Activated B cell treated with CpG ODN at 0.5 μM for 24 hours (primary cell): ENCODE data around the gene TH. TPM values are rescaled to one million over a fixed set of nuclear protein-coding genes. Genes with fewer than 3 reads are reported as not detected.

Source experiments
- ATAC-seq: fragments of 200-7000 bp; cut with Tn5 transposase; one replicate; pipeline ENCODE4 v1.10.0; 2021; ENCODE audit warnings: low read depth, mild to moderate bottlenecking, moderate library complexity
- CTCF ChIA-PET: fragments of 350-600 bp; sonication (Branson Sonifier 250); formaldehyde crosslinking; loops from one replicate; lab custom pipeline; 2021; ENCODE audit warnings: antibody characterized with exemption; lab: Charles Lee
- POLR2A ChIA-PET: fragments of 350-600 bp; sonication (Branson Sonifier 250); formaldehyde crosslinking; loops from one replicate; lab custom pipeline; 2021; ENCODE audit warnings: antibody characterized with exemption; lab: Charles Lee
- DNase-seq: peaks from one replicate; pipeline ENCODE4 v3.0.0; 2022
- H3K27ac Mint-ChIP-seq: one replicate; pipeline ENCODE4 v1.8.0; 2020; ENCODE audit warnings: mixed read lengths
- H3K27me3 Mint-ChIP-seq: one replicate; pipeline ENCODE4 v1.8.0; 2021; ENCODE audit warnings: mixed read lengths
- H3K36me3 Mint-ChIP-seq: one replicate; pipeline ENCODE4 v1.8.0; 2021; ENCODE audit warnings: low read depth, mixed read lengths
- H3K4me1 Mint-ChIP-seq: one replicate; pipeline ENCODE4 v1.8.0; 2021; ENCODE audit warnings: mixed read lengths
- H3K4me3 Mint-ChIP-seq: one replicate; pipeline ENCODE4 v1.8.0; 2020; ENCODE audit warnings: mild to moderate bottlenecking, mixed read lengths
- H3K9me3 Mint-ChIP-seq: one replicate; pipeline ENCODE4 v1.8.0; 2020; ENCODE audit warnings: mixed read lengths
- intact Hi-C: fragments of 100-400 bp; cut with micrococcal nuclease; formaldehyde crosslinking; loops from one replicate; pipeline ENCODE4 v1.15.1; 2024
- total RNA-seq: library from RNA; stranded (reverse); gene quantifications from 2 replicates; pipeline ENCODE4 v1.2.3, GENCODE V29; 2022
- TF ChIP-seq, protein P1 (sequence below): fragments of 200-600 bp; IDR thresholded peaks from one replicate; pipeline ENCODE4 v1.8.0; 2022; ENCODE audit warnings: antibody characterized with exemption, mild to moderate bottlenecking

Gene TH
- total RNA-seq, 1 donor from 2014 or later = not detected

DNA sequence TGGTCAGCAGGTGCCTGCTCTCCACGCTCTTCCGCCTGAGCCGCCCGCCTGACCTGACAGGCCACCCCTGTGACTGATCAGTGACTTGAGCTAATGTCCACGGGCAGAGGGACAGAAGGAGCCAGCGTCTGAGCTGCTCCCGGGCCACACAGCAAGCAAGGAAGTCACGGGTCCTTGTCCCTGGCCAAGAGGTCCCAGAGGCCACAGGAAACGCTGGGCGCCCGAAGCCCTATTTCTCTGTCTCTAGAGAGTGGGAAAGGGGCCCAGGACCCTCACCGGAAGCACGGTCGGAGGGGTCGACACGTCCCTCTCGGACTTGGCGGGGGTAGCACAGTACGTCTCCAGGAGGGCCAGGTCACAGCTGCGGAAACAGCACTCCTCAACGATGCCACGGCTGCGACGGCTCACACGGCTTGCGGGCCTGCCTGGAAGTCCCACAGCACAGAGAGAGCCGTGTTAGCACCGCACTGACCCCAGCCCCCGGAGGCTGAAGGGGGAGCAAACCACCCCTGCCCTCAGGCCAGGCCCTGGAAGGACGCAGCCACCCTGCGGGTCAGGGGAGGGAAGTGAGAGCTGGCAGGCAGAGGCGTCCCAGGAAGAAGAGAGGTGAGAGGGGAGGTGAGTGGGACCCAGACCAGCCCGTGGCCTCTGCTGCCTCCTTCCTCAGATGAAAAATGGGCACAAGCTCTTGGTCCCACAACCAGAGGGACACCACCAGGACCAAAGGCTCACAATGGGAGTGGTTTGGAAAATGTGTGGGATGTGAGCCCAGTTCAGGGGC, 38.2 kb downstream of the TH start:
- ChIA-PET POLR2A (no interaction called here), CTCF (no interaction called here)
- Mint-ChIP-seq H3K4me3 (no peak overlapping the region), H3K36me3 (no peaks in the 10 kb centered on the region), H3K27ac (no peak overlapping the region), H3K9me3 (peaks cover 3% of the 10 kb centered on the region), H3K4me1 (peaks cover 8% of the 10 kb centered on the region), H3K27me3 (peaks cover 42% of the 10 kb centered on the region)
- no peak for DNase-seq
- intact Hi-C loops = no loop called here
- no peak for ATAC-seq
- TF ChIP-seq, protein P1, sequence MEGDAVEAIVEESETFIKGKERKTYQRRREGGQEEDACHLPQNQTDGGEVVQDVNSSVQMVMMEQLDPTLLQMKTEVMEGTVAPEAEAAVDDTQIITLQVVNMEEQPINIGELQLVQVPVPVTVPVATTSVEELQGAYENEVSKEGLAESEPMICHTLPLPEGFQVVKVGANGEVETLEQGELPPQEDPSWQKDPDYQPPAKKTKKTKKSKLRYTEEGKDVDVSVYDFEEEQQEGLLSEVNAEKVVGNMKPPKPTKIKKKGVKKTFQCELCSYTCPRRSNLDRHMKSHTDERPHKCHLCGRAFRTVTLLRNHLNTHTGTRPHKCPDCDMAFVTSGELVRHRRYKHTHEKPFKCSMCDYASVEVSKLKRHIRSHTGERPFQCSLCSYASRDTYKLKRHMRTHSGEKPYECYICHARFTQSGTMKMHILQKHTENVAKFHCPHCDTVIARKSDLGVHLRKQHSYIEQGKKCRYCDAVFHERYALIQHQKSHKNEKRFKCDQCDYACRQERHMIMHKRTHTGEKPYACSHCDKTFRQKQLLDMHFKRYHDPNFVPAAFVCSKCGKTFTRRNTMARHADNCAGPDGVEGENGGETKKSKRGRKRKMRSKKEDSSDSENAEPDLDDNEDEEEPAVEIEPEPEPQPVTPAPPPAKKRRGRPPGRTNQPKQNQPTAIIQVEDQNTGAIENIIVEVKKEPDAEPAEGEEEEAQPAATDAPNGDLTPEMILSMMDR = no peak

DNA sequence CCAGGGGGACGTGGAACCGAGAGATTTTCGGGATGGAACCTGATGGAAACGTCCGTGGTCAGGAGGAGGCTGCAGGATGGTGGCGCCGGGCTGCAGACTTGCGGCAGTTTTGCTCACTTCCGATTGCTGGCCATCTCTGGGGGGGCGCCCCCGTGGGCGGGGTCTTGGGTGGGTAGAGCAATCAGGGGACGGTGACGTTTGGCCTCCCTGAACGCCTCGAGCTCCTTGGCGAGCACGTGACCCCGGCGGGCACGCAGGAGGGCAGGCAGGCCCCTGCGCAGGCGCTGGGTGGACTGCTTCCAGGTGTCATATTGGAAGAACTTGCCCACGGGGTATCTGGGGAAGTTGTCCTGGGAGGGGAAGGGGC, 38.8 kb downstream of the TH start:
- CTCF ChIA-PET = no interaction called here
- peaks cover 3% of the 10 kb centered on the region for H3K9me3 Mint-ChIP-seq
- POLR2A ChIA-PET = no interaction called here
- TF ChIP-seq, protein P1 = no peak
- H3K27me3 Mint-ChIP-seq = peaks cover 40% of the 10 kb centered on the region
- intact Hi-C loops = no loop called here
- DNase-seq (no peak), ATAC-seq (no peak)
- no peak overlapping the region for H3K27ac Mint-ChIP-seq
- H3K4me1 Mint-ChIP-seq = peaks cover 6% of the 10 kb centered on the region
- H3K36me3 Mint-ChIP-seq = no peaks in the 10 kb centered on the region
- no peak overlapping the region for H3K4me3 Mint-ChIP-seq

DNA sequence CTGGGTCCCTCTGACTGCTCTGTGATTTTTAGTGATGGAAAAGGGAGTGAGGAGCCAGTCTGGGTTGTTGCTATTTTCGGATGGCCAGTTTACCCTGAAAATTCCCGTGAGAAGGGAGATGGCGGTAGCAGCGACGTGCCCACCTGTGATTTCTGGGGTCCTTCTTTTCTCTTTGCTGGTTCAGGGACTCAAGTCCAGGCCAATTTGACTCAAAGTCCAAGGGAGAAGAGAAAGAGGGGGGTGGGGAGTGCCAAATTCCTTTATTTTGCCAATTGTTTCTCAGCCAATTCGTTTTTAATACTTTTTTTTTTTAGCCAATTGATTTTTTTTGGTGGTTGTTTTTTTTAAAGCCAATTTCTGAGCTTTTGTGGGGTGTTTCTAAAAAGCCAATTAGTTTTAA, 39.4 kb downstream of the TH start:
- Mint-ChIP-seq H3K4me3 (no peak overlapping the region), H3K9me3 (peaks cover 3% of the 10 kb centered on the region), H3K27me3 (peaks cover 36% of the 10 kb centered on the region), H3K27ac (no peak overlapping the region), H3K36me3 (no peaks in the 10 kb centered on the region), H3K4me1 (peaks cover 4% of the 10 kb centered on the region)
- DNase-seq (no peak), ATAC-seq (no peak)
- ChIA-PET POLR2A (interaction anchor here (0.7 kb wide), 1 partner anchor 1341 kb away, joined by 6 read pairs; no protein-coding TSS in a partner anchor), CTCF (no interaction called here)
- intact Hi-C loops = no loop called here
- TF ChIP-seq, protein P1 = no peak

DNA sequence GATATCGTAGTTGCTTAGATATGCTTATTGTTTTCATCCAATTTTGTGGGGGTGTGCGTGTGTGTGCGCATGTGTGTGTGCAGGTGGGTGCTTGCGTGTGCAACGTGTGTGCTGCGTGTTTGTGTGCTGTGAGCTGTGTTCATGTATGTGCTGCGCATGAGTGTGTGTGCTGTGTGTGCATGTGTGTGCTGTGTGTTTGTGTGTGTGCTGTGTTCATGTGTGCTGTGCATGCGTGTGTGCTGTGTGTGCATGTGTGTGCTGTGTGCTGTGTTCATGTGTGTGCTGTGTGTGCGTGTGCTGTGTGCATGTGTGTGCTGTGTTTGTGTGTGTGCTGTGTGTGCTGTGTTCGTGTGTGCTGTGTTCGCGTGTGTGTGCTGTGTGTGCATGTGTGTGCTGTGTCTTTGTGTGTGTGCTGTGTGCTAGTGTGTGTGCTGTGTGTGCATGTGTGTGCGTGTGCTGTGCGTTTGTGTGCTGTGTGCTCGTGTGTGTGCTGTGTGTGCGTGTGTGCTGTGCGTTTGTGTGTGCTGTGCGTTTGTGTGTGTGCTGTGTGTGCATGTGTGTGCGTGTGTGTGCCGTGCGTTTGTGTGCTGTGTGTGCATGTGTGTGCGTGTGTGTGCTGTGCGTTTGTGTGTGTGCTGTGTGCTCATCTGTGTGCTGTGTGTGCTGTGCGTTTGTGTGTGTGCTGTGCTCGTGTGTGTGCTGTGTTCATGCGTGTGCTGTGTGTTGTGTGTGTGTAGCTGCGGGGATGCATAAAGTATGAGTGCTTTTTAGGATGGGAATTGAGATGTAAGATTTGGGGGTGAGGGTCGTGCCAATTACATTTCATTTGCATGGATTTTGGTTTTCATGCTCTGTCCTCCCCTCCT, 40.0 kb downstream of the TH start:
- no peak for ATAC-seq
- Mint-ChIP-seq H3K36me3 (no peaks in the 10 kb centered on the region), H3K4me1 (peaks cover 2% of the 10 kb centered on the region), H3K4me3 (no peak overlapping the region), H3K9me3 (peaks cover 3% of the 10 kb centered on the region), H3K27ac (no peak overlapping the region), H3K27me3 (peaks cover 31% of the 10 kb centered on the region)
- intact Hi-C loops = no loop called here
- POLR2A ChIA-PET = interaction anchor here (0.7 kb wide), 1 partner anchor 1340 kb away, joined by 6 read pairs; no protein-coding TSS in a partner anchor
- CTCF ChIA-PET = no interaction called here
- TF ChIP-seq, protein P1 = no peak
- no peak for DNase-seq

DNA sequence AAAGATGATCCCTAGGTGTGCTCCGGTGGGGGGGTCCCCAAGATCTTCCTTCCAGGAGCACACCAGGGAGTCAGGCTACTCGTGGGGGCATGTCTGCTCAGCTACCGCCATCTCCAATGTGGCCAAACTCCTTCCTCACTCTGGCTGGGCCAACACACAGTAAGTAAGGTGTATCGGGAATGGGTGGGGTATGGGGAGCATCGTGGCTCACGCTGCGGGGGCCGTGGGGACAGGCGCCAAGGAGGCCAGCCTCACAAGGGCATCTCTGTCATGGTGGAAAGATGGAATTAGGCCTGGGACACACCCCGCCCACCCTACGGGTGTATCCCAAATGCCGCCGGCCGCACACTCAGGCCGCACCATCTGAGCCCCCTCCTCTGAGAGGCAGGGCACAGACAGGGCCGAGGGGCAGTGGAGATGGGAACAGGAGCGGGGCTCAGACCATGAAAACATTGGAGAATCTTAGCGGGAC, 40.7 kb downstream of the TH start:
- no peak overlapping the region for H3K27ac Mint-ChIP-seq
- peaks cover 3% of the 10 kb centered on the region for H3K9me3 Mint-ChIP-seq
- no peaks in the 10 kb centered on the region for H3K36me3 Mint-ChIP-seq
- DNase-seq = no peak
- intact Hi-C loops = no loop called here
- no peak overlapping the region for H3K4me3 Mint-ChIP-seq
- POLR2A ChIA-PET = no interaction called here
- H3K27me3 Mint-ChIP-seq = peaks cover 25% of the 10 kb centered on the region
- no peaks in the 10 kb centered on the region for H3K4me1 Mint-ChIP-seq
- TF ChIP-seq, protein P1 = no peak
- CTCF ChIA-PET = no interaction called here
- no peak for ATAC-seq
